ENCODE data around the gene TTC21B.

Gene TTC21B

DNA sequence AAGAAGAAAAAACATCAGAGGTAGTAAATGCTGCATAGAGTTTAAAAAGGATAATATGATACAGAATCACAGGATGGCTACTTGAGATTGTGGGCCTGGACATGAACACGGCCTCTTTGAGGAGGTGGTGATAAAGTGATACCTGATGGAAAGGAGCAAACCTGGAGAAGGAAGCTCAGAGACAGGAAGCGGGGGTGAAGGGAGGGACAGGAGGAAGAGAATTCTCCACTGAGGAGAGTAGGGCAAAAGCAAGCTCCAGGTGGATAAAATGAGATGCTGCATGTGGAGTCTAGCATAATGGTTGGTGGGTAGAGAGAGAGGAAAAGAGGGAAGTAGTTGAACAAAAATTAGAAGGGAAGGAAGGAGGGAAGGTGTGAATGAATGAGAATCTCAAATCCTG lies 82.6 kb downstream of the TTC21B start:
- TF ChIP-seq EZH2phosphoT487 (IDR thresholded peaks at IDR 0.05; ENCODE audit: low read length) (no peak), EZH2 (optimal IDR thresholded peaks at IDR 0.05; ENCODE audit: low read depth, low read length) (no peak)
- TF ChIP-seq, protein P1, sequence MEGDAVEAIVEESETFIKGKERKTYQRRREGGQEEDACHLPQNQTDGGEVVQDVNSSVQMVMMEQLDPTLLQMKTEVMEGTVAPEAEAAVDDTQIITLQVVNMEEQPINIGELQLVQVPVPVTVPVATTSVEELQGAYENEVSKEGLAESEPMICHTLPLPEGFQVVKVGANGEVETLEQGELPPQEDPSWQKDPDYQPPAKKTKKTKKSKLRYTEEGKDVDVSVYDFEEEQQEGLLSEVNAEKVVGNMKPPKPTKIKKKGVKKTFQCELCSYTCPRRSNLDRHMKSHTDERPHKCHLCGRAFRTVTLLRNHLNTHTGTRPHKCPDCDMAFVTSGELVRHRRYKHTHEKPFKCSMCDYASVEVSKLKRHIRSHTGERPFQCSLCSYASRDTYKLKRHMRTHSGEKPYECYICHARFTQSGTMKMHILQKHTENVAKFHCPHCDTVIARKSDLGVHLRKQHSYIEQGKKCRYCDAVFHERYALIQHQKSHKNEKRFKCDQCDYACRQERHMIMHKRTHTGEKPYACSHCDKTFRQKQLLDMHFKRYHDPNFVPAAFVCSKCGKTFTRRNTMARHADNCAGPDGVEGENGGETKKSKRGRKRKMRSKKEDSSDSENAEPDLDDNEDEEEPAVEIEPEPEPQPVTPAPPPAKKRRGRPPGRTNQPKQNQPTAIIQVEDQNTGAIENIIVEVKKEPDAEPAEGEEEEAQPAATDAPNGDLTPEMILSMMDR (IDR thresholded peaks at IDR 0.05; ENCODE audit: low read length), result no peak
- Histone ChIP-seq H3K4me2 (ENCODE audit: low read depth, low read length) (no peak overlapping the region), H3K79me2 (ENCODE audit: low read length) (no peaks in the 10 kb centered on the region), H3K4me3 (ENCODE audit: low read length) (no peak overlapping the region), H3K27ac (ENCODE audit: low read length) (no peak overlapping the region), H3K27me3 (replicated peaks; ENCODE audit: insufficient read depth, low read length) (no peaks in the 10 kb centered on the region), H3K9me2 (replicated peaks; ENCODE audit: insufficient read depth, low read length) (no peaks in the 10 kb centered on the region), H3K9ac (ENCODE audit: low read length) (no peak overlapping the region), H3K9me3 (replicated peaks; ENCODE audit: insufficient read depth, low read length) (no peaks in the 10 kb centered on the region), H2AFZ (ENCODE audit: low read length) (no peak overlapping the region), H3K36me3 (replicated peaks; ENCODE audit: insufficient read depth, low read length) (no peaks in the 10 kb centered on the region), H4K20me1 (ENCODE audit: insufficient read depth, low read length) (no peaks in the 10 kb centered on the region), H3K4me1 (ENCODE audit: low read length) (peaks cover 11% of the 10 kb centered on the region), H3F3A (ENCODE audit: insufficient read depth, low read length) (peaks cover 4% of the 10 kb centered on the region; the same call in 1 of the 2 replicates)
- DNase-seq, result no peak

DNA sequence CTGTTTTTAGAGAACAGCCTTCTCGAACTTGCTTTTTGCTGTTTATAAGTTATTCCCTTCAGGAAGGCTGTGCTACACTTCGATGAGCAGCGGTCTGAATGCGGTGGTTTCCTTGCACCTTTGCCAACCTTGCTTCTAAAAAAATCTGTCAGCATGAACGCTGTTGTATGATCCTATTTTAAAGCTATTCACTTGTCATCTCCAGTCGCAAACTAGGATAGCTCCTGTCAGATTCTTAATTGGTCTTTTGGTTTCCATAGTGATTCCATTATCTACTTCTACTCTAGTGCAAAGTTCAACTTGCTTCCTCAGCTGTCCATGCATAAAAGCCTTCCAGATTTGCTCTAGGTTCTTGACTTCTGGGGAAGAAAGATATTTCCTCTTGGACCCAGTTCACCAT lies 83.2 kb downstream of the TTC21B start:
- H2AFZ ChIP-seq (ENCODE audit: low read length), result no peak overlapping the region
- peaks cover 4% of the 10 kb centered on the region; the same call in 1 of the 2 replicates for H3F3A ChIP-seq (ENCODE audit: insufficient read depth, low read length)
- peaks cover 8% of the 10 kb centered on the region for H3K4me1 ChIP-seq (ENCODE audit: low read length)
- no peaks in the 10 kb centered on the region for H3K79me2 ChIP-seq (ENCODE audit: low read length)
- no peaks in the 10 kb centered on the region for H3K9me3 ChIP-seq (replicated peaks; ENCODE audit: insufficient read depth, low read length)
- H3K4me2 ChIP-seq (ENCODE audit: low read depth, low read length), result no peak overlapping the region
- H3K4me3 ChIP-seq (ENCODE audit: low read length), result no peak overlapping the region
- H3K9ac ChIP-seq (ENCODE audit: low read length), result no peak overlapping the region
- H3K9me2 ChIP-seq (replicated peaks; ENCODE audit: insufficient read depth, low read length), result no peaks in the 10 kb centered on the region
- no peak overlapping the region for H3K27ac ChIP-seq (ENCODE audit: low read length)
- TF ChIP-seq EZH2 (optimal IDR thresholded peaks at IDR 0.05; ENCODE audit: low read depth, low read length) (no peak), EZH2phosphoT487 (IDR thresholded peaks at IDR 0.05; ENCODE audit: low read length) (no peak)
- TF ChIP-seq, protein P1 (IDR thresholded peaks at IDR 0.05; ENCODE audit: low read length), result no peak
- H4K20me1 ChIP-seq (ENCODE audit: insufficient read depth, low read length), result no peaks in the 10 kb centered on the region
- no peak for DNase-seq
- no peaks in the 10 kb centered on the region for H3K36me3 ChIP-seq (replicated peaks; ENCODE audit: insufficient read depth, low read length)
- H3K27me3 ChIP-seq (replicated peaks; ENCODE audit: insufficient read depth, low read length), result no peaks in the 10 kb centered on the region

DNA sequence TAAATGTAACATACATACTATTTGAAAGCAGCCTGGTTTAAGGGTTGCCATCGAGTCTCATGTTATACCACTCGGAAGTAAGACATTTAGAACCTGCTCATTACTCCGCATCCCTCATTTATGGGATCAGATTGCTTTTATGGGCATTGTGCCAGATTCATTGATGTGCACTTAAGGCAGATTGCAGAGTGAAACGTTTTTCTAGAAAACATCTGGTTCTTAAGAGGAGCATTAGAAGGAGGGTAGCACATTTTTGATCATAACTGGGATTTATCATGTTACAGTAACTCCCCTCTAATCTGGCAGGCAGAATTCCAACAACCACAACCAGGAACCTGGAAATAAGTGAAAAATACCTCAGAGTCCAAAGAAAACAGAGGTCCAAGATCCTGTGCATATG lies 85.4 kb downstream of the TTC21B start:
- Histone ChIP-seq H3K4me1 (ENCODE audit: low read length) (0 out of 2 replicates have a peak, but pooled peaks cover 11% of the 10 kb centered on the region), H3K9me3 (replicated peaks; ENCODE audit: insufficient read depth, low read length) (no peaks in the 10 kb centered on the region), H3F3A (ENCODE audit: insufficient read depth, low read length) (no peaks in the 10 kb centered on the region), H3K4me2 (ENCODE audit: low read depth, low read length) (no peak overlapping the region), H3K27me3 (replicated peaks; ENCODE audit: insufficient read depth, low read length) (no peaks in the 10 kb centered on the region), H3K27ac (ENCODE audit: low read length) (no peak overlapping the region), H3K36me3 (replicated peaks; ENCODE audit: insufficient read depth, low read length) (no peaks in the 10 kb centered on the region), H3K9me2 (replicated peaks; ENCODE audit: insufficient read depth, low read length) (no peaks in the 10 kb centered on the region), H3K9ac (ENCODE audit: low read length) (no peak overlapping the region), H4K20me1 (ENCODE audit: insufficient read depth, low read length) (no peaks in the 10 kb centered on the region), H3K79me2 (ENCODE audit: low read length) (no peaks in the 10 kb centered on the region), H3K4me3 (ENCODE audit: low read length) (no peak overlapping the region), H2AFZ (ENCODE audit: low read length) (no peak overlapping the region)
- TF ChIP-seq EZH2 (optimal IDR thresholded peaks at IDR 0.05; ENCODE audit: low read depth, low read length) (no peak), EZH2phosphoT487 (IDR thresholded peaks at IDR 0.05; ENCODE audit: low read length) (no peak)
- TF ChIP-seq, protein P1 (IDR thresholded peaks at IDR 0.05; ENCODE audit: low read length), result no peak
- DNase-seq, result no peak
